Dendritic cell treated with granulocyte-macrophage colony-stimulating factor and Interleukin-4, amounts not matched to agents 40 ng/mL and 50 ng/mL, for 4 days (primary cell): ENCODE results near the gene FEM1C.

Experiments used
- H3K27ac Mint-ChIP-seq: one replicate; pipeline ENCODE4 v1.8.0; 2022; ENCODE audit warnings: mild to moderate bottlenecking, mixed read lengths
- H3K27me3 Mint-ChIP-seq: one replicate; pipeline ENCODE4 v1.8.0; 2022; ENCODE audit warnings: mild to moderate bottlenecking, mixed read lengths
- H3K36me3 Mint-ChIP-seq: one replicate; pipeline ENCODE4 v1.8.0; 2022; ENCODE audit warnings: low read depth, mixed read lengths
- H3K4me1 Mint-ChIP-seq: one replicate; pipeline ENCODE4 v1.8.0; 2022; ENCODE audit warnings: low read depth, mixed read lengths
- H3K4me3 Mint-ChIP-seq: one replicate; pipeline ENCODE4 v1.8.0; 2022; ENCODE audit warnings: mild to moderate bottlenecking, moderate library complexity, mixed read lengths
- H3K9me3 Mint-ChIP-seq: one replicate; pipeline ENCODE4 v1.8.0; 2022; ENCODE audit warnings: mixed read lengths
- intact Hi-C: fragments of 100-400 bp; cut with micrococcal nuclease; formaldehyde crosslinking; loops from one replicate; pipeline ENCODE4 v1.15.0; 2022

Gene FEM1C, protein sequence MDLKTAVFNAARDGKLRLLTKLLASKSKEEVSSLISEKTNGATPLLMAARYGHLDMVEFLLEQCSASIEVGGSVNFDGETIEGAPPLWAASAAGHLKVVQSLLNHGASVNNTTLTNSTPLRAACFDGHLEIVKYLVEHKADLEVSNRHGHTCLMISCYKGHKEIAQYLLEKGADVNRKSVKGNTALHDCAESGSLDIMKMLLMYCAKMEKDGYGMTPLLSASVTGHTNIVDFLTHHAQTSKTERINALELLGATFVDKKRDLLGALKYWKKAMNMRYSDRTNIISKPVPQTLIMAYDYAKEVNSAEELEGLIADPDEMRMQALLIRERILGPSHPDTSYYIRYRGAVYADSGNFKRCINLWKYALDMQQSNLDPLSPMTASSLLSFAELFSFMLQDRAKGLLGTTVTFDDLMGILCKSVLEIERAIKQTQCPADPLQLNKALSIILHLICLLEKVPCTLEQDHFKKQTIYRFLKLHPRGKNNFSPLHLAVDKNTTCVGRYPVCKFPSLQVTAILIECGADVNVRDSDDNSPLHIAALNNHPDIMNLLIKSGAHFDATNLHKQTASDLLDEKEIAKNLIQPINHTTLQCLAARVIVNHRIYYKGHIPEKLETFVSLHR

DNA sequence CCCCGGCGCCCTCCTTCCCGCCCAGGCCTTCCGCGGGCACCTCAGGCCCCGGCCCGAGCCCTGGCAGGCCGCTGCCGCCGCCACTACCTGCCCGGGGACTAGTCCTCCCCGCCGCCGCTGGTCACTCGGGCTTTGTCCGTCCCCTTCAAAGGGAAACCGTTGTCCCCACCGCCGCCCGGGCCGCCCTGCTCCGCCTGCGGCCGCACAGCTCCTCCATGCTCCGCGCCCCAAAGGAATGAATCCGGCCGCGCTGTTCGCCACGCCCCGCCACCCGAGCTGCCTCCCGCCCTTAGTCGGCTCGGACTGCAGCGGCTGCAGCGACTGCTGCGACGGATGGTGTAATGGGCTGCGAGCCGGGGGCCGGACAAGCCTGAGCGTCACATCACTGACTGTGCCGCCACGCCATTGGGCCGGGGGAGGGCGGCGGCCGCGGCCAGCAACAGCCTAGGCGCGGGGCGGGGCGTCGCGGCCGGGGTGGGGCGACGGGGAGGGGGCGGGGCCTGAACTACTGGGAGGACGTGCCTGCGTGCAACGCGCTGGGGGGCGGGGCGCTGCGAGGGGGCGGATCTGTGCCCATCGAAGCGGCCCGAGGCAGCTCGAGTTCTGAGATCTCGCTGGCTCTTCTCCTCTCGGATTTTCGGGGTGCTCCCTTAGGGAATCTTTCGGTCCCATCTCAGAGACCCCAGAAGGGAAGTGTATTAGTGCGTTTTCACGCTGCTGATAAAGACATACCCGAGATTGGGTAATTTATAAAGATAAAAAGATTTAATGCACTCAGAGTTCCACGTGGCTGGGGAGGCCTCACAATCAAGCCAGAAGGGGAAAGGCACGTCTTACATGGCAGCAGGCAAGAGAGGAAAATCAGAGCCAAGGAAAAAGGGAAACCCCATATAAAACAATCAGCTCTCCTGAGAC lies at the start of gene FEM1C:
Gene FEM1C, minus strand, starts transcription at position 340 of the 915 bp plus-strand sequence. CDS start 1,282 bp downstream, outside the sequence.
- intact Hi-C loops: loop anchor here (1.0 to 10.0 kb wide), 5 partner anchors 57 to 296 kb away; partner anchors contain the start of genes AP3S1, ATG12 and TMED7
- peak within 1 kb of the TSS; percentile 99 for H3K27ac Mint-ChIP-seq
- H3K4me3 Mint-ChIP-seq: peak within 1 kb of the TSS; percentile 95
- H3K27me3 Mint-ChIP-seq: peaks cover 1% of the 10 kb centered on the region
- peaks cover 16% of the 10 kb centered on the region for H3K4me1 Mint-ChIP-seq
- H3K36me3 Mint-ChIP-seq: peaks cover 51% of the 10 kb centered on the region
- H3K9me3 Mint-ChIP-seq: no peaks in the 10 kb centered on the region

DNA sequence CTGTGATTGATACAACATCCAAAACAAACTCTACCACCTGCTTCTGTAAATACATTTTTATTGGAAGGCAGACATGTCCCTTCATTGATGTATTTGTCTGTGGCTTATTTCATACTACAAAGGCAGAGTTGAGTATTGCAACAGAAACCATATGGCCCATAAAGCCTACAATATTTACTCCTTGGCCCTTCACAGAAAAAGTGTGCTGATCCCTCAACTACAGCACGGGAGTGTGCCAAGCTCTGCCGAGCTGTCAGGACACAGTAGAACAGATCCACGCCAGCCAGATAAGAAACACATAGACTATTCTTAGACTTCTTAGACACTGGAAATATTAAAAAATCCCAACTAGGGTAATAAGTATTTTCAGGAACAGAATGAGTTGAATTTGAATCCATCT lies 44.5 kb upstream of the FEM1C start:
- H3K9me3 Mint-ChIP-seq: no peaks in the 10 kb centered on the region
- no peaks in the 10 kb centered on the region for H3K27me3 Mint-ChIP-seq
- H3K4me1 Mint-ChIP-seq: peaks cover 18% of the 10 kb centered on the region
- intact Hi-C loops: loop anchor here (5.0 kb wide), 1 partner anchor 212 kb away; no protein-coding TSS in a partner anchor
- peaks cover 26% of the 10 kb centered on the region for H3K36me3 Mint-ChIP-seq
- no peak overlapping the region for H3K4me3 Mint-ChIP-seq
- H3K27ac Mint-ChIP-seq: no peak overlapping the region

DNA sequence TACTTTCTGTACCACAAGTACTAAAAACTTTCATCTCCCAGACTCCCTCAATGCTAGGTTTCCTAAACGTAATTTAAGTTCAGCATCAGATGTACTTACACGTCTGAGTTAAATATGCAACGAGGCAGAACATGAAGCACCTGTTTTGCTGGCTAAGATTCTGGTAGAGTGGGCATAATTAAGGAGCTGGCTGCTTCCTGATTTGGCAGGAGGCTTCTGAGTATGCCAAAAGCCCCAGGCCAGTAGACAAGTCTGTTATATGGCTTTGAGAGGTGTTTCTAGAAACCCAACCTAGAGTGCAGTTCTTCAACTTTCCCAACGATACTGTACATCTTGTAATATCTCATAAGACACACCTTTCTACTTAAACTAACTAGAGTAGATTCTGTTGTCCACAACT lies 44.1 kb upstream of the FEM1C start:
- intact Hi-C loops: loop anchor here (5.0 kb wide), 1 partner anchor 211 kb away; no protein-coding TSS in a partner anchor
- Mint-ChIP-seq H3K27ac (no peak overlapping the region), H3K9me3 (no peaks in the 10 kb centered on the region), H3K4me1 (peaks cover 18% of the 10 kb centered on the region), H3K4me3 (no peak overlapping the region), H3K36me3 (peaks cover 27% of the 10 kb centered on the region), H3K27me3 (no peaks in the 10 kb centered on the region)

DNA sequence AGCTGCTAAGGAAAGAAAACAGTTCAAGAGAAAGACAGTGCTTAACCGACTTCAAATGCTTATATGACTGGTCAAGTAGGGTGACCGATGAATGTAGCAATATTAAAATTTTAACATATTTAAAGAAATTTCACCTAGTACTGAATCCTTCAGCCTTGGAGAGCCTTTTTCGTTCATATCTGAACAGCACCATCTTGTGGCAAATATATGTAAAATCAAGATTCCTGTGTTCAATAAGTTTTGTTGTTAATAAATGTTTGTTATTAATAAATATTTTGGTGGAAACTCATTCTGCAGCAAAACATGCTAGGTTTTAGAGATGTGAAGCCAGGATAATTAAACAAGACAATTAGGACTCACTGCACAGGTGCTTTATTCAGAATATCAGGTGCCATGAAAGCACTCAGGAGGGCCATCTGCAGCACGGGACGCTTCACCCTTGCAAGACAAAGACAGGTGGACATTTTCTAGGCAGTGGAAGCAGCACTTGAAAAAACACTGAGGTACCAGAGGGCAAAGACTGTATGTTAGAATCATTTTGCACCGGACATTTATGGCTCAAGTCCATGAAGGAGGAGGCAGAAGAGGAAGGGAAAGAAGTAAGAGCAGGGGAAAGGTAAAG lies 42.1 kb upstream of the FEM1C start:
- Mint-ChIP-seq H3K4me1 (peaks cover 20% of the 10 kb centered on the region), H3K27ac (no peak overlapping the region), H3K9me3 (no peaks in the 10 kb centered on the region), H3K36me3 (peaks cover 29% of the 10 kb centered on the region), H3K27me3 (no peaks in the 10 kb centered on the region), H3K4me3 (no peak overlapping the region)
- intact Hi-C loops: loop anchor here (1.0 to 5.0 kb wide), 2 partner anchors 209 to 277 kb away; no protein-coding TSS in a partner anchor

DNA sequence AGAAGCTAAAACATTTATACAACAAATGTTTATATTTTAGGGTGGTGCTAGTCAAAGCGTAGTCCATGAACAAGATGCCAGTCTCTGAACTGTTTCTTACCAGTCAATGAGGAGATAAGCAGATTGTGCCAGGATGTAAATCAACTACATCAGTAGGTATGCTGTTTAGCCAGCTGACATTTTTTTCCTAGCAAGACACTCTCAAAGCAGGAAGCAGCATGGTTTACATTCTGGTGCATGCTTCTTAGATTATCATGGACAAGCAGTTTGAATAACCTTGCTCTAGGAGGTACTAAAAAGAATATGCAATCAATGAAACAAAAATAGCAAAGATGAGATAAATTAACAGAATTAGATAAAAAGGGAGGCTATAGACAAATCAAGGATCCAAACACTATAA lies 40.7 kb upstream of the FEM1C start:
- Mint-ChIP-seq H3K4me1 (peaks cover 23% of the 10 kb centered on the region), H3K4me3 (no peak overlapping the region), H3K9me3 (no peaks in the 10 kb centered on the region), H3K27me3 (no peaks in the 10 kb centered on the region), H3K36me3 (peaks cover 33% of the 10 kb centered on the region), H3K27ac (no peak overlapping the region)
- intact Hi-C loops: loop anchor here (5.0 kb wide), 1 partner anchor 208 kb away; no protein-coding TSS in a partner anchor

DNA sequence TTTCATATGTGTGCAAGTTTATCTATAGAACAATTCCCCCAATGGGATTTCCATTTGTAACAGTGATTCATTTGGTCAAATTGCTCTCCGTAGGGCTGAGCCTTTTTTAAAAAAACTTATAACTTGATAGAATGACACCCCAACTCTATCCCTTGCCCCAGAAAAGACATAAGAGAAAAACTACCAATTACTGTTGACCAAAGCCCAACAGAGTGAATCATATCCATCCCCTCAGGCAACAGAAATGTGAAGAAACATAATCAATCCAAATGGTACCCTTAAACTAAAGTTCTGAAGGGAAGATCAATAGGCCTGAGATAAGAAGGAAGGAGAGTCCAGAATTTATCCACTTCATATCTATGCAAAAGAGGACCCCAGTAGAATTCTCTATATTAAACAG lies 39.9 kb upstream of the FEM1C start:
- Mint-ChIP-seq H3K36me3 (peaks cover 38% of the 10 kb centered on the region), H3K27me3 (no peaks in the 10 kb centered on the region), H3K4me3 (no peak overlapping the region), H3K4me1 (peaks cover 23% of the 10 kb centered on the region), H3K9me3 (no peaks in the 10 kb centered on the region), H3K27ac (no peak overlapping the region)
- intact Hi-C loops: loop anchor here (5.0 kb wide), 1 partner anchor 47 kb away; no protein-coding TSS in a partner anchor

DNA sequence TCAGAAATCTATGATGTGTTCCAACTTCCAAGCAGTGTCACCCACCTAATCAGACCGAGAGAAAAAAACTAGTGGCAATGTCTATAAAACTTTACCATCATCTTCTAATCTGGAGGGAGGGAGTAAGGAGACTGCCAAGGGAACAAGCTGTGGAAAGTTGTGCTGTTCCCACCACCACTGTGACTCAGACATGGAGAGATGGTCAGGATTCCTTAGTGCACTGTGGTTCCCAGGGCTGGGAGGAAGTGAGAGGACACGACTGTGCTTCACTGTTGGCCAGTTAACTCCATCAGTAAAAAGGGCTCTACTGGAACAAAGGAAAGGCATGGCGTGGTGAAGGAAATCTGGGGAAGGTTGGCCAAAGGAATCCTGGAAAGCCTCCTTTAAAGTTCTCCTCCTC lies 38.9 kb upstream of the FEM1C start:
- peaks cover 29% of the 10 kb centered on the region for H3K4me1 Mint-ChIP-seq
- no peak overlapping the region for H3K4me3 Mint-ChIP-seq
- no peaks in the 10 kb centered on the region for H3K27me3 Mint-ChIP-seq
- intact Hi-C loops: loop anchor here (5.0 kb wide), 1 partner anchor 46 kb away; no protein-coding TSS in a partner anchor
- H3K9me3 Mint-ChIP-seq: no peaks in the 10 kb centered on the region
- no peak overlapping the region for H3K27ac Mint-ChIP-seq
- H3K36me3 Mint-ChIP-seq: peaks cover 32% of the 10 kb centered on the region

DNA sequence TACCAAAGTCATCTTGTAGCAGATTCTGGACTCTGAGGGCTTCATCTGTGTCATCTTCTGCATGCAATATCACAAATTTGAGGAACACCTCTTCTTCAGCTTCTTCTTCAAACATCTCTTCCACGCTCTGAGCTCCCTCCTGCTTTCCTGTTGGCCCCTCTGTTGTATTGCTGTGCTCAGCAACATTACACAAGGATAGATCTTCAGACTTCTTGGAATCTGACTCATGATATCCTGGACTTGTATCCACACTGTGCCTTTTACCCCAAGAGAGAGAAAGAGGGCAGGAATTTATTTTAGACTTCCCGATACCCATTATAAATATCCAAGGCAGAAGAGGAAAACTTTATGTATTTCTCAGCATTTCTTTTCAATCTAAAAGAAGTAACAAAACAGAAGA lies 36.4 kb upstream of the FEM1C start:
- no peaks in the 10 kb centered on the region for H3K27me3 Mint-ChIP-seq
- H3K9me3 Mint-ChIP-seq: no peaks in the 10 kb centered on the region
- H3K4me1 Mint-ChIP-seq: peaks cover 36% of the 10 kb centered on the region
- no peak overlapping the region for H3K27ac Mint-ChIP-seq
- peaks cover 45% of the 10 kb centered on the region for H3K36me3 Mint-ChIP-seq
- H3K4me3 Mint-ChIP-seq: no peak overlapping the region
- intact Hi-C loops: loop anchor here (5.0 kb wide), 1 partner anchor 44 kb away; no protein-coding TSS in a partner anchor

DNA sequence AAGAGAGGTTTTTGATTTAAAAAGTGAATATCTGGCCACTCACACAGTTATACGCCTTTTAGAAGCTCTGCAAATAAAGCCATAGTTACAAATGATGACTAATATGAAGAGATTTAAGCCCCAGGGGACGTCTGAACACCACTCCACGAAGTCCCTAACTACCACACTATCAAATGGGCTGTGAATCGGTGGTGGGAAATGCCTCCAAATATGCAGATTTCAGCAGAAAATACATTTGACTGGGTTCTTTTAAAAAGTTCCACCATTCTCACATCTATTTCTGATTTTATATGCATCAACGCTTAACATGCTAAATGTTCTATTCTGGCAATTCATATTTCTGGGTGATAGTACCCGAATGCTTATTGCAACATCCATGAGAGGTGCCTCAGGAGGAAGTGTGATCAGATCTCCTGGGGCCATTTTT lies 35.2 kb upstream of the FEM1C start:
- Mint-ChIP-seq H3K4me3 (no peak overlapping the region), H3K27me3 (no peaks in the 10 kb centered on the region), H3K4me1 (peaks cover 41% of the 10 kb centered on the region), H3K27ac (no peak overlapping the region), H3K36me3 (peaks cover 44% of the 10 kb centered on the region), H3K9me3 (no peaks in the 10 kb centered on the region)
- intact Hi-C loops: loop anchor here (5.0 kb wide), 1 partner anchor 42 kb away; no protein-coding TSS in a partner anchor

DNA sequence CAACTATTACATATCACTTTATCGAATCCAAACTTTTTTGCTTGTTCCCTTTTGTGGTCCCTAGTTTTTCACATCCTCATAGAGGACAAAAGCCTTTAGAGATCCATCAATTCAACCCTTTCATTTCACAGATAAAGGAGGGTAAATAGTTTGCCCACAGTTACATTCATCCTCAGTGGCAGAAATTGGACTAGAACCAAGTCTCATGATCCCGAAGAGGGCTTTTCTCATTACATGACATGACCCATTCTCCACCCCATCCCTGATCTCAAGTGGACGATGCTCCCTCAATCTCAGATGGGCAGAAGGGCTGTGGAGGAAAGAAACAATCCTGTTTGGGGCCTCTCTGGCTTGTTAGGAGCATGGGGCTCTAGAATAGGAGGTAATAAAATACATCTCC lies 34.6 kb upstream of the FEM1C start:
- no peaks in the 10 kb centered on the region for H3K9me3 Mint-ChIP-seq
- peaks cover 39% of the 10 kb centered on the region for H3K36me3 Mint-ChIP-seq
- no peak overlapping the region for H3K4me3 Mint-ChIP-seq
- H3K27ac Mint-ChIP-seq: no peak overlapping the region
- H3K27me3 Mint-ChIP-seq: no peaks in the 10 kb centered on the region
- peaks cover 41% of the 10 kb centered on the region for H3K4me1 Mint-ChIP-seq
- intact Hi-C loops: no loop called here

DNA sequence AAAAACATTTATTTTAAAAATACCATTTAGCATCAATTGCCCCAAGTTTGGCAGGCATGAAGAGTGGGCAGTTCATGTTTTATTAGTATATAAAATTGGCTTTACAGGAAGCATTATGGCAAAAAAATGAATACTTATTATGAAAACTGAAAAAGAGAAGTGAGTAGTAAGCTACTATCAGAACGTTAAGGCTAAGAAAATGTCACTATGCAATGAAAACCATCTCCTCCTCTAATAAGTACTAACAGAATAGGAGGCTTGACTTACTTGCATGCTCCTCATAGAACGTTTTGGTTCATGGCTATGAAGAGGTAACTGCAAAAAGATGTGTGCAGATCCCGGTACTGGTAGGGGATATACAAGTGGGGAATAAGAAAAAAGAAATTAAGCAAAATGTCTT lies 34.1 kb upstream of the FEM1C start:
- H3K4me1 Mint-ChIP-seq: peaks cover 40% of the 10 kb centered on the region
- peaks cover 37% of the 10 kb centered on the region for H3K36me3 Mint-ChIP-seq
- no peaks in the 10 kb centered on the region for H3K27me3 Mint-ChIP-seq
- no peak overlapping the region for H3K4me3 Mint-ChIP-seq
- intact Hi-C loops: no loop called here
- H3K27ac Mint-ChIP-seq: no peak overlapping the region
- no peaks in the 10 kb centered on the region for H3K9me3 Mint-ChIP-seq

DNA sequence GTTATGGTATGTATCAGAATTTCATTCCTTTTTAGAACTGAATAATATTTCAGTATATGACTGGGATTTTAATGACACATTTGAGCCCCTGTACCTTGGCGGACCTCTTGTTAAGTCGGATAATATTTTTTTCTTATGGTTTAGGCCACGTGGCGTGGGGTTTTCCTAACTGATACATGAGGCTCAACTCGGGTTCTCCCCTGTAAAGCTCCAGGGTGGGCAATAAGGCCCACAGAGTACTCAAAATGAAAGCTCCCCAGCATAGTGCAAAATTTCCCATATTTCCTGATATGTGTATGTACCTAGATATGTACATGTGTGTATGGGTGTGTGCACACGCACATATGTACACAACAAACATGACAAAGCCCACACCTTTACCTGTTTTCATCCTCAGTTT lies 33.2 kb upstream of the FEM1C start:
- H3K36me3 Mint-ChIP-seq: peaks cover 33% of the 10 kb centered on the region
- peaks cover 33% of the 10 kb centered on the region for H3K4me1 Mint-ChIP-seq
- no peak overlapping the region for H3K27ac Mint-ChIP-seq
- H3K9me3 Mint-ChIP-seq: no peaks in the 10 kb centered on the region
- H3K4me3 Mint-ChIP-seq: no peak overlapping the region
- no peaks in the 10 kb centered on the region for H3K27me3 Mint-ChIP-seq
- intact Hi-C loops: no loop called here

DNA sequence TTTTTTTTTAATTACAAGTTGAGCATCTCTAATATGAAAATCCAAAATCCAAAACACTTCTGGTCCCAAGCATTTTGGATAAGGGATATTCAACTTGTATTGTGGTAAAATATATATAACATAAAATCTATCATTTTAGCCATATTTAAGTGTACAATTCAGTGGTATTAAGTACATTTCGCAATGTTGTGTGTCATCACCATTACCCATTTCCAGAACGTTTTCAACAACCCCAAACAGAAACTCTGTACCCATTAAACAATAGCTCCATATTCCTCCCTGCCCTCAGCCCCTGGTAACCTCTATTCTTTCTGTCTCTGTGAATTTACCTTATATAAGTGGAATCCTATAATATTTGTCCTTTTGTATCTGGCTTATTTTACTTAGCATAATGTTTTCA lies 32.8 kb upstream of the FEM1C start:
- H3K4me1 Mint-ChIP-seq: peaks cover 33% of the 10 kb centered on the region
- H3K9me3 Mint-ChIP-seq: no peaks in the 10 kb centered on the region
- H3K36me3 Mint-ChIP-seq: peaks cover 37% of the 10 kb centered on the region
- no peaks in the 10 kb centered on the region for H3K27me3 Mint-ChIP-seq
- H3K4me3 Mint-ChIP-seq: no peak overlapping the region
- intact Hi-C loops: no loop called here
- no peak overlapping the region for H3K27ac Mint-ChIP-seq
